ENCODE data around the gene FOXP2.

The FOXP2 gene

DNA sequence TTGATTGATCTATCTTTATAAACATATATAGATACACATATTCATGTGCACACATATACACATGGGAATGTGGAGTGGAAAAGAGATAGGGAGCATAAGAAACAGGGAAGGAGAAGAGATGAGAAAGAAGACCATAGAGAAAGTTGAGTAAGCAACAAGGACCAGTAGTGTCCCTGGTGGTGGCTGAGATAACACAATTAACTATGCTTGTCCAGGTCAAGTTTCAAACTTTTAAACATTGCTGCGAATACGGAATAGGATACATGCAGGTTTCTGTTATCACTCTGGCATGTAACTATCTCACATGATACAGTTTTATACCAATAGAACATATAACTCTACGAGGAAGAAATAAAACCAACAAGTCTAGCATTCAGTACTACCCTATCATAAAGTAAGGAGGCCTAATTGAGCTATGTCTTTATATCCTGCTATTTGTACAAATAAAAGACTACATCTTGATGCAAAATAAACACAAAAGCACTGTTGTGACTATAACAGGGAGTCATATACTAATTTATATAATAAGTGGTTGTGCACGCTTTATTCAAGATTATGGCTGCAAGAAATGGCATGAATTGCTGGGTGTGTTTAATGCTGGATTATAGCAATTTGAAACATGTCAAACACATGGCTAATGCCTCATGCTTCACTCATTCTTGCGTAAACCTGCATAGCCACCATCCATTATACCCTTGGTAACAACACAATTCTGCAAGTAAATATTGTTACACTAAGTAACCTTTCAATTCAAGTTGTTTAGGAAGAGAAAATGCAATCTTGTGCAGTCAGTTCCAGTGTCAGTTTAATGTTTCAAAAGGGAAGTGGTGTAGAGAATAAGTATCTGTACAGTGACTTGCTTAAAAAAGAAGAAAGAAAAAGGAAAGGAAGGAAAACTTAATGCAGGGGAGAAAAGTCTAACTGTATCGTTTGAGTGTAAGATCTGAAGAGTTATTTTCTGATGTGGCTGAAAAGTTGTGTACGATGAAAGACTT, 8.2 kb downstream of the FOXP2 start:
- peak; percentile 36 for TF ChIP-seq CTCF (IDR thresholded peaks at IDR 0.05; ENCODE audit: low read depth, low read length)
- no peak for DNase-seq (ENCODE audit: low read depth, low spot score)
- H3K4me3 ChIP-seq (ENCODE audit: low read depth, low read length) = no peak overlapping the region
- in situ Hi-C loops (cut with HindIII; ENCODE audit: low sequenced_read_pairs) = no loop called here

- H3K4me3 ChIP-seq (ENCODE audit: low read depth, low read length) = no peak overlapping the region
- no peak for TF ChIP-seq CTCF (IDR thresholded peaks at IDR 0.05; ENCODE audit: low read depth, low read length)
- in situ Hi-C loops (cut with HindIII; ENCODE audit: low sequenced_read_pairs) = no loop called here
- DNase-seq (ENCODE audit: low read depth, low spot score) = no peak
Measured at GRCh38 chr7:114426382-114426781, 11.8 kb downstream of the FOXP2 start.

- TF ChIP-seq CTCF (IDR thresholded peaks at IDR 0.05; ENCODE audit: low read depth, low read length) = peak; percentile 58
- peak; percentile 37 for DNase-seq (ENCODE audit: low read depth, low spot score)
- in situ Hi-C loops (cut with HindIII; ENCODE audit: low sequenced_read_pairs) = no loop called here
- no peak overlapping the region for H3K4me3 ChIP-seq (ENCODE audit: low read depth, low read length)
Measured at GRCh38 chr7:114426824-114427223, 12.2 kb downstream of the FOXP2 start.

DNA sequence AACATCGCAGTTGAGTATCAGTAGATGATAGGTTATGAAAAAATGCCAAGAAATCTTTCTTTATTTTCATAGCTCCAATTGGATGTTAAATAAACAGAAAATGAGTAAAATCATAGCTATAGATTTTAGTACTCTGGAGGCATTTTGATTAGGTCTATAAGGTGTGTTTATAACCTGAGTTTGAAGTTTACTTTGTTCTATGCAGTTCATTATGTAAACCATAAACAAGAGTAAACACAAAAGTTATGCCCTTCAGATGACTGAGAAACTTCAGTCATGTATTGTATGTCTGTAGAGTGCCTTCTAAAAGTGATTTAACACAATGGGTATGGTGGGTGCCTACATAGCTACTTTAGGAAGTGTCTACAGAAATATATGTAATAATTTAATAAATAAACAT, 13.6 kb downstream of the FOXP2 start:
- no peak overlapping the region for H3K4me3 ChIP-seq (ENCODE audit: low read depth, low read length)
- DNase-seq (ENCODE audit: low read depth, low spot score) = no peak
- in situ Hi-C loops (cut with HindIII; ENCODE audit: low sequenced_read_pairs) = no loop called here
- TF ChIP-seq CTCF (IDR thresholded peaks at IDR 0.05; ENCODE audit: low read depth, low read length) = no peak

DNA sequence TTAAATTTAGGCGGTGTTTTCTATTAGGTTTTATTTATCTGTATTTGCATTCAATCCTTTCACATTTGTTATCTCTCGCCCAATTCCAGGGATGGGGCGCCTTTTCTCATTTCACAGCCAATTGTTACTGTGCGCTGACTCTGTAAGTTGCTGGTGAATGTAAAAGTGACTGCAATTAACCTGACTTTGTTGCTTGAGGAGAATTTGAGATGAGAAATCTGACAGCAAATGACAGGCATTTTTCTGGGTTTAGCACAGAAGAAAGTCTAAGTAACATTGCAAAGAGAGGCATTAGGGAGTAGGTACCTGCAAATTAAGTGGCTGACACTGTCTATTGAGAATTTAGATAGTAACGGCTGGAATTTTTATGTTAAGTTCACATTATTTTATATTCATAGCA, 16.6 kb downstream of the FOXP2 start:
- TF ChIP-seq CTCF (IDR thresholded peaks at IDR 0.05; ENCODE audit: low read depth, low read length) = no peak
- DNase-seq (ENCODE audit: low read depth, low spot score) = no peak
- in situ Hi-C loops (cut with HindIII; ENCODE audit: low sequenced_read_pairs) = no loop called here
- H3K4me3 ChIP-seq (ENCODE audit: low read depth, low read length) = no peak overlapping the region

DNA sequence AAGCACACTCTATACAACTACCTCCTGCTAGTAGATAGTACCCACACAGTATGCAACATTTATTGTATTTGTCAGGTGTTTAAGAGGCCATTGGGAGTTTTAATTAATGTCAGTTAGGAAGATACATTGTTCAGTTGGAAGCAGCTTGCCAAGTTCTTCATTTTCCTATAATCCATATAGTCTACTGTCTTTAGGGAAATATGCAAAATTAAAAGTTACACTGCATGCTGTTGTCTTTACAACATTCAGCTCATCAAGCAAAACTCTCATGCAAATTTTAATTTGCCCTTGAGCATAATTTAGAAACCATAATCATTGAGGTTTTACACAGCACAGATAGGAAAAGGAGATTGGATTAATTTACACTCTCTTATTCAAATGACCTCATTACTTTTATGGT, 17.4 kb downstream of the FOXP2 start:
- H3K4me3 ChIP-seq (ENCODE audit: low read depth, low read length) = no peak overlapping the region
- no peak for DNase-seq (ENCODE audit: low read depth, low spot score)
- in situ Hi-C loops (cut with HindIII; ENCODE audit: low sequenced_read_pairs) = no loop called here
- TF ChIP-seq CTCF (IDR thresholded peaks at IDR 0.05; ENCODE audit: low read depth, low read length) = no peak

Data from astrocyte of the spinal cord (primary cell).